GM19023 (cell line): ENCODE measurements around the gene SIK3.

Experiments
- ATAC-seq: cut with Tn5 transposase; IDR thresholded peaks from one replicate; pipeline ENCODE4 v1.9.1; 2021; ENCODE audit warnings: mild to moderate bottlenecking, moderate library complexity; ENCODE audit not compliant: unreplicated experiment

Gene SIK3

GRCh38 chr11:116874251-116874650, 224.0 kb downstream of the SIK3 start:
- no peak for ATAC-seq

- ATAC-seq = no peak
Observed at GRCh38 chr11:116873381-116873780, 224.8 kb downstream of the SIK3 start.

GRCh38 chr11:116871248-116871647, 227.0 kb downstream of the SIK3 start:
- ATAC-seq = no peak

GRCh38 chr11:116870054-116870453, 228.2 kb downstream of the SIK3 start:
- ATAC-seq = no peak

- no peak for ATAC-seq
Observed at GRCh38 chr11:116869610-116870009, 228.6 kb downstream of the SIK3 start.

- no peak for ATAC-seq
Observed at GRCh38 chr11:116868066-116868465, 230.2 kb downstream of the SIK3 start.

GRCh38 chr11:116867619-116868018, 230.6 kb downstream of the SIK3 start:
- no peak for ATAC-seq

GRCh38 chr11:116866804-116867455, 231.3 kb downstream of the SIK3 start:
- no peak for ATAC-seq

- no peak for ATAC-seq
Observed at GRCh38 chr11:116865696-116866095, 232.5 kb downstream of the SIK3 start.

GRCh38 chr11:116864531-116864930, 233.7 kb downstream of the SIK3 start:
- ATAC-seq = no peak

- no peak for ATAC-seq
Observed at GRCh38 chr11:116862951-116863350, 235.3 kb downstream of the SIK3 start.

- ATAC-seq = no peak
Observed at GRCh38 chr11:116862185-116862584, 236.0 kb downstream of the SIK3 start.

GRCh38 chr11:116861539-116861938, 236.7 kb downstream of the SIK3 start:
- ATAC-seq = no peak

- ATAC-seq = no peak
Observed at GRCh38 chr11:116860303-116860702, 237.9 kb downstream of the SIK3 start.

- ATAC-seq = no peak
Observed at GRCh38 chr11:116859175-116859574, 239.1 kb downstream of the SIK3 start.

GRCh38 chr11:116857936-116858335, 240.3 kb downstream of the SIK3 start:
- ATAC-seq = no peak

GRCh38 chr11:116857316-116857715, 240.9 kb downstream of the SIK3 start:
- no peak for ATAC-seq

GRCh38 chr11:116856423-116856822, 241.8 kb downstream of the SIK3 start:
- ATAC-seq = no peak

GRCh38 chr11:116855413-116855812, 242.8 kb downstream of the SIK3 start:
- ATAC-seq = no peak

GRCh38 chr11:116853461-116854073, 244.7 kb downstream of the SIK3 start:
- peak; percentile 95 for ATAC-seq

- ATAC-seq = no peak
Observed at GRCh38 chr11:116852261-116853031, 245.8 kb downstream of the SIK3 start.

- no peak for ATAC-seq
Observed at GRCh38 chr11:116851626-116852025, 246.6 kb downstream of the SIK3 start.
